Stimulated activated CD4-positive, alpha-beta T cell treated with anti-CD3 and anti-CD28 coated beads, Interleukin-1b, Interleukin-23, amount 100 ng/mL, for 4 hours (primary cell): ENCODE data around the gene MYO10.

ENCODE experiments used
- DNase-seq, 2 donors: peaks; one replicate each; pipeline ENCODE4 v3.0.0-alpha.2; 2020; ENCODE audit warnings: low read depth in 2 of 2

MYO10 gene

DNA sequence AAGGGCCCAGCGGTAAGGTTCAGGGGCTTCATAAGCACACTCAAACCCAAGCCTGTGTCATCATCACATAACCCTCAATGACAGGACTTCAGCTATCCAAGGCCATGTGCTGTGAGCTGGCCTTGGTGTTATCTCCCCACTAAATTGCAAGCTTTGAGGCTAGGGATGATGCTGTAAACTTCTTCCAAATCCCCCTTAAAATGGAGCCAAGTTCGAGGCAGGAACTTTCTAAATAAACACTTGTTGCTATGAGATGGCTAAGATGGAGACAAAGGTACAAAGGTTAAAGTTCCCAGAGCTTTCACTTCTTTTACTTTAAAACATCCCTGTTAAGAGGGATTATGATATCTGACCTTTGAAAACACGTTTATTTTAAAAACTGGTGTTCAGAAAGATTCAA lies 123.6 kb downstream of the MYO10 start:
- no peak for DNase-seq

DNA sequence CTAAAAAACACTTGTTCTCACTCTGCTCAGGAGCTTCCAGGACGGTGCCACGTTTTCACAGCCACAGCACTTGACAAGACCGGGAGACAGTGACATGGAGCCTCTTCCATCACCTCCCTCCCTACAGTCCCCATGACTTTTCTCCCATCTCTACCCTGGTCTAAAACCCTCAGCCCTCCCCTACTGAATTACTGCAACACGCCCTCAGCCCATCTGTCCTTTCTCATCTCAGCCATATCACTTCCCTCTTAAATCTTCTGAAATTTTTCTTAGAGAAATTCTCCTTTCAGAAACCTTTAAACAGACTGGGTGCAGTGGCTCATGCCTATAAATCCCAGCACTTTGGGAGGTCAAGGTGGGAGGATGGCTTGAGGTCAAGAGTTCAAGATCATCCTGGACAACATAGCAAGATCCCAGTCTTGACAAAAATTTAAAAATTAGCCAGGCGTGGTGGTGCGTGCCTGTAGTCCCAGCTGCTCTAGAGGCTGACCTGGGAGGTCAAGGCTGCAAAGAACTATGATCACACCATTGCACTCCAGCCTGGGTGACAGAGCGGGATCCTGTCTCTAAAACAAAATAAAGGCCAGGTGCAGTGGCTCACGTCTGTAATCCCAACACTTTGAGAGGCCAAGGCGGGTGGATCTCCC lies 125.8 kb downstream of the MYO10 start:
- DNase-seq, result no peak

DNA sequence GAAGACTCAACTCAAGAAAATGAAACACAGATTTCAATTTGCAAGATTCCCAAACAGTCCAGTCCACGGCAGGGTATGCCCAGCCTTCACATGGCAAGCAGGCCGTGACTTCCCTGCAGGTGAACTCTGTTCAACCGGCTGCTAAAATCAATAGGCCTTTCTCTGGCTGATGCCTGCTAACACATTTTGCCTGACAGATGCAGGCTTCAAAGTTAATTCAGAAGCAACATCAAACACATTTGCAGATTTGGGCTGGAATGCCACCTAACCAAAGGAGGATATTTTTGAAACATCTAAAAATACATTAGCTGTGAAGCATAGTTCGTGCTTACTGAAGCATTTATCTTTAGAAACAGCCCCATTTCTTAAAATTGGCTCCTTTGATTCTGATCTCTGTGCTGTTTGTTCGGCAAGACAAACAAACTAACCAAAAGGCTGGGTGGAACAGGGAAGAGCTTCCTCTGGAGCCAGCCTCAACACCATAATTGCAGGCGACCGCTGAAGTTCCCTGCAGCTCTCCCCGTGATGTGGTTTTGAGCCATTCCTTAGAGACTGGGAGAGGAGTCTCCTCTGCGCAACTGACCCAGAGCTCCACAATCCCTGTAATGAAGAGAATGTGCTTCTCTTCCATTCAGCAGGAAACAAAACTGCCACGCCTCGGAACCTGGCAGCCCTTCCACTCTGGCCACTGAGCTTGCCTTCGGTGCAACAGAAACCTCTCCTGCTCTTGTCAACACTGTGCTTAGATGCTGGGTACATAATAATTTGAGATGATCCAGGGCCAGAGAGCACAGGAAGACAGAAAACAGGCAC lies 126.5 kb downstream of the MYO10 start:
- no peak for DNase-seq

- DNase-seq, result no peak
Measured at GRCh38 chr5:16809010-16809394, 127.1 kb downstream of the MYO10 start.

- DNase-seq, result no peak
Measured at GRCh38 chr5:16808021-16808420, 128.1 kb downstream of the MYO10 start.

DNA sequence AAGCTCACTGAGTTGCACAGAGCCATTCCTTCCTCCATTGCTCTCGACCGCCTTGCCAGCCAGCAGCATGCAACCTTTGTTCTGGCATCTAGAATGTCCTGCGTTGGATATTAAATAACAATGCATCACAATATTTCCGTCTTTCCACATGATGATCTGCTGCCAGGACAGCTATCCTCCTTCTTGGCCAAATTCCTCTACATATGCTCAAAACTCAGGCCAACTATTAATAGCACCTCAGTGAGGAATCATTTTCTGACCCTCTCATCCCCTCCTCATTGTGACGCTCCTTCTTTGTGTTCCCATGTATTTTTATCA lies 128.6 kb downstream of the MYO10 start:
- no peak for DNase-seq

- DNase-seq, result no peak
Measured at GRCh38 chr5:16806711-16807546, 129.2 kb downstream of the MYO10 start.

DNA sequence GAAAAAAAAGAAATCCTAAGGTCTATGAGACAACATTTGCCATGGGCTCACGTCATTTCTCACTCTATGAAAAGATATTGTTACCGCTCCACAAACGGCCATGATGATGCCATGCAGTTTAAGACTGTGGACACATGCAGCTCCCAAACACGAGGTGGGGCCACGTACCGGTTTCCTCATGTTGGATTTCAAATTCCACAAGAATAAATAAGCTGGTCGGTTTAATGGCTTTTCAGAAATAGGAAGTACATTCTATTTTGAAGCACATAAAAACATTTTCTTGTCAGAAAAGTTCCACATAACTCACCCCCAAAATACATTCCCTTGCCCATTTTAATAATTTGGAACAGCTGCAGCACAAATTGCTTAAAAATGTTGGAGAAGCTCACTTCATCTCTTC lies 130.6 kb downstream of the MYO10 start:
- DNase-seq, result no peak

- DNase-seq, result no peak
Measured at GRCh38 chr5:16803831-16804230, 132.3 kb downstream of the MYO10 start.

DNA sequence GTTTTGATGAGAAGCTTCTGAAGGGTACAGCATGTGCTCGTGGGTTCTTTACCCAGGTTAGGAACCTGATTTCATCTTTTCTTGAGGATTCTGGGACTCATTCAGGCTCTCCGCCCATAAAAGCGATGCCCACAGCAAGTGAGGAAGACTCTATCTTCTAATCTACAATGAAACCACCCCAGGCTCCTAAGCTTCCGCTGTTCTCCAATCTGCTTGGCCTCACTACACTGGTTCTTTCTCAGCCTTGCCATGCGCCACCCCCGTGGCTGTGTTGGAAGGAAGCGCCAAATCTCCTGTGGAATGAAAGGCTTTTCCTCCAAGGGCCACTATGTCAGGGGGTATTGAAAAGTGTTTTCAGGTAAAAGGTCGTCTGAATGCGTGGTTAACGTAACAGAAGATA lies 135.6 kb downstream of the MYO10 start:
- DNase-seq, result no peak

DNA sequence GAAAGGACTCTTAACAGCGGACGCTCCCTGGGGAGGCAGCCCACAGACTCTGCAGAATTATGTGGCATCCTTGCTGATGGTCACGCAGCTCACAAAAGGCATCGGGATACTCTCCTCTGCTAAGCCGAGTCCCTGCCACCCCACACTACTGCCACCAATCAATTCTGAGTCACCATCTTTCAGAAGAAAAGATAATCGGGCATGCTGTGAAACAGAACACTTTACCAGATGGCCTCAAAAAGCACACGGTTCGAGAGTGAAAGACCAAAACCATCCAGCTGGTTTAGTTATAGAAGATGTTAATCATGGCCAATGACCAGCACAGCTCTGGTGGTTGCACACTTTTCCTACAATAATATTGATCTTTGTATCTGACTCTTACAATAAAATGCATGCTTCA lies 136.3 kb downstream of the MYO10 start:
- DNase-seq, result no peak

GRCh38 chr5:16797951-16798350 lies 138.1 kb downstream of the MYO10 start:
- DNase-seq, result no peak

DNA sequence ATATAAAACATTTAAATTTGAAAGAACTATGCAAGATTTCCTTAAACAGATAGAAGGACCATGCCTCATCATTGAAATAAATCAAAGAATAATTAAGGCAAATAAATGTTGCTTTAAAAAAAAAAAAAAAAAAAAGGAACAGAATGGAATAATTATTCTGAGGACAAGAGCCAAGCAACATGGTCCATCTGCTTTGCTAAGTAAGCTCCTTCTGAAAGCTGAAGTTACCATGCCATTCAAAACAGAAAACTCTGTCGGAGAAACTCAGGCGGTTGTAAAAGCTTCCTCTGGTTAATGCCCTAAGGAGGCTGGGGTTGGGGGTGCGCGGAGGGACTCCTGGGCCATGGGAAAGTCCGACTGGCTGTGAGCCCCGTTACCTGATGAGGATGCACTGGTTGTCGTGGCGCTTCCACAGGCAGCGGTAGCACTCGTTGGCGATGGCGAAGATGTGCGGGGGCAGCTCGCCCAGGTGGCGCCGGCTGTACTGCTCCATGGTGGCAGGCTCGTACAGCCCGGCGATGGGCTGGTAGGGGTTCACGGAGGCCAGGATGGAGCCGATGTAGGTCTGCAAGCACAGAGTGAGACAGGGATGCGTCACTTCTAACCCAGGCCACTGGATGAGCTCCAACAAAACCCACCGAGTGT lies 141.7 kb downstream of the MYO10 start:
- DNase-seq, result no peak

DNA sequence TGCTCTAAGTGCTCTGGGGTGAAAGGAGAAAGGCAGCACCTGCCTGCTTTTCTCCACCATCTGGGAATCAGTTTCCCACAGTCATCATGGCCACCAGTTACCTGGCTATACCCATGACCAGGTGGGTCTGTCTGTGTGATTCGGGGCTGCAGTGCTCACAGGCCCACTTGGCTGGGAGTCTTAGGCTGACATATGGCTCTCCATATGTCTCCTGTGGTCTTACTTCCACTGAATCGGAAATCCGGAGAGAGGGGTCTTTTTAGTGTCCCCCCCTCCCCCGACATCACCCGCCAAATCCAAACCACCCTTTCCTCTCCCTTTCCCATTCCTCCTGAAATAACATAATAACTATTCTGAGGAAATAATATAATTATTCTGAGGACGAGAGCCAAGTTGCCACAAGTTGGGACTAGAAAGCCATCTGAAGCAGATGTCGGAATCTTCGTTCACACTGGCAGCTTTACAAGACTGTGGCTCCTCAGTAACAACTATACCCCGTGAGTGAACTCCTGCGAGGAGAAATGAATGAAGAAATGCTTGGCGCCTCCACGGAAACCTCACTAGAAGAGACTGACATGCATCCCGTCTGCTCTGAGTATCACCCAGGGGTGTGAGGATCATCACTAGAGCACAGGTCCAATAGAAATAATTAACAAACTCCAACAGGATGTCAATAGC lies 143.4 kb downstream of the MYO10 start:
- no peak for DNase-seq

GRCh38 chr5:16791904-16792597 lies 144.0 kb downstream of the MYO10 start:
- no peak for DNase-seq

GRCh38 chr5:16791036-16791705 lies 144.9 kb downstream of the MYO10 start:
- no peak for DNase-seq

DNA sequence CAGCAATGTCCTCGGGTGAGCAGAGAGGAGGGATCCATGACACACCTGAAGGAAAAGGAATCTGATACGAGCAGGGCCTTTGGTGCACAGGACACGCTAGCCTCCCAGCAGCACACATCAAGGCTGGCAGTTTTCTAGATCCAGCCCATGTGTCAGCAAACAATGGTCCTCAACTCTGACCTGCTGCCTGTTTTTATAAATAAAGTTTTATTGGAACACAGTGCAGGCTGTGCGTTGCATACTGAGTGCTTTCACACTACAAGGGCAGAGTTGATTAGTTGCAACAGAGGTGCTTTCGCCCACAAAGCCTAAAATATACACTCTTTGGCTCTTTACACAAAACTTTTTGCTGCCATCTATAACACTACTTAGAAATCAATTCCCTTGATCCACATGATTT lies 147.1 kb downstream of the MYO10 start:
- DNase-seq, result no peak

DNA sequence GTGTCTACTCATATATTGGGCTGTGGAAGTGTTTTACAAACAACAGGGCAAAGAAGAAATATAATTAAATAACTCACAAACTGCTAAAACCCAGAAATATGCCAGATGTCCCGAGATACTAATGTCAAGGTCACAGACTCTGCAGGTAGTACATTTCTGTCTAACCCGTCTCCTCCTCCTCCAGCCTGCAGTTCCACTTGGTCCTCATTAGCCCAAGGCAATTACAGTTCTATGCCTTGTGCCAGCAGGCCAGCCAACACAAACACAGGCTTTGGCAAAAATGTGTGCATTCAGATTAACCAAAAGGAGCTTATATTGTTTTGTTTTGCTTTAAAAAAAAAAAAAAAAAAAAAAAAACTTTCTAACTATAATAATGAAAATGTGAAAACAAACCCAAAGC lies 148.8 kb downstream of the MYO10 start:
- no peak for DNase-seq

GRCh38 chr5:16784843-16785791 lies 151.0 kb downstream of the MYO10 start:
- peak in 1 of 2 donors; percentile 21 for DNase-seq
